Thyroid gland (tissue), 4 donors: ENCODE results near the gene ERC1. TPM values are rescaled to one million over a fixed set of nuclear protein-coding genes. Genes with fewer than 3 reads are reported as not detected.

Experiments used
- DNase-seq, 2 donors: peaks; one replicate each; pipeline ENCODE4 v3.0.0-alpha.2; 2019
- H3K27ac ChIP-seq, 3 donors: fragments of 200-600 bp; sonication (generic); 1 replicate in 2 of 3; 2 replicates in 1 of 3; pipeline ENCODE4 v1.5.1; 2016 to 2019; ENCODE audit warnings: mild to moderate bottlenecking in 1 of 3, moderate library complexity in 1 of 3
- H3K27me3 ChIP-seq: fragments of 200-600 bp; sonication (generic); one replicate; pipeline ENCODE4 v1.5.1; 2019
- H3K36me3 ChIP-seq, 2 donors: fragments of 200-600 bp; sonication (generic); one replicate each; pipeline ENCODE4 v1.5.1; 2016 to 2019
- H3K4me1 ChIP-seq, 2 donors: fragments of 200-600 bp; sonication (generic); one replicate each; pipeline ENCODE4 v1.5.1; 2017 to 2019
- H3K4me3 ChIP-seq, 3 donors: fragments of 200-600 bp; sonication (generic); replicated peaks in 1 of 3; 1 replicate in 2 of 3; 2 replicates in 1 of 3; pipeline ENCODE4 v1.5.1; 2016; ENCODE audit warnings: mild to moderate bottlenecking in 1 of 3
- H3K9me3 ChIP-seq: fragments of 200-600 bp; sonication (generic); one replicate; pipeline ENCODE4 v1.5.1; 2017
- POLR2A ChIP-seq, 2 donors: fragments of 450-650 bp; IDR thresholded peaks; one replicate each; pipeline ENCODE4 v1.6.1; 2017; ENCODE audit warnings: antibody characterized with exemption in 2 of 2, mild to moderate bottlenecking in 2 of 2, moderate library complexity in 1 of 2
- WGBS, 2 donors: methylation state at CpG; one replicate each; pipeline ENCODE4 v1.1.5; 2017; 5-methylcytosine and 5-hydroxymethylcytosine counted together
- intact Hi-C: fragments of 100-400 bp; cut with DNase I; formaldehyde crosslinking; loops from one replicate; pipeline ENCODE4 v1.15.1; 2023
- total RNA-seq, 4 donors: library from RNA; depleted of rRNA; stranded (reverse); fragments of >200 nt; gene quantifications; one replicate each; pipeline ENCODE4 v1.2.3, GENCODE V29; 2016
- TF ChIP-seq, protein P1 (sequence below), 6 experiments: fragments of 200-600 bp in 3 of 6; fragments of 450-650 bp in 3 of 6; sonication (generic) in 3 of 6; IDR thresholded peaks; one replicate each; pipeline ENCODE4 v1.5.1; 2016 to 2019; ENCODE audit warnings: antibody characterized with exemption in 6 of 6, mild to moderate bottlenecking in 2 of 6, inconsistent platforms in 1 of 6, moderate library complexity in 1 of 6

ERC1 gene
- total RNA-seq, 4 donors from 2014 or later: 39.8 to 84.2 (median 75.8) TPM

DNA sequence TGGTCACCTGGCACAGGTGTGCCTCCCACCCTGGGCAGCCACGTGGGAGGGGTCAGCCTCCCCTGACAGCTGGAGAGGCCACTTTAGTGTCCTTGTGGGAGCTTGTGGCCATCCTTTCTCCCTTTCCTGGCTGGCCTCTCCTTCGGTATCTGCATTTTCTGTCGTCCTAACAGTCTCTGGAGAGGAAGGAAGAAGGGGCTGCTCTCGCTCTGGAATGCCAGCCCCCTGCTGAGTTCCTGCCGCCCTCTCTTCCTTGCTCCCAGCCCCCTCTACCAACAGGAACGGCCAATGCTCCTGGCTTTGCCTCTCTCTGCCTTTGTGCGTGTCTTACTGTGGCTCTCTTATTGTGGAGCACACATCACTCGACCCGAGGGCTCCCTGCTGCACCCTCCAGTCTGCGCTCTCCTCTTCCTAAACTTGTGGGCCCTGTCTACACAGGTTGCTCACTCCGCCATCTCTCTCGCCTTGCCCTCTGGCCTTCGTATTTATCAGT is 532.6 kb downstream of the ERC1 start:
- H3K9me3 ChIP-seq: no peaks in the 10 kb centered on the region
- H3K4me1 ChIP-seq: peaks cover 3 to 13% of the 10 kb centered on the region in 2 donors
- H3K4me3 ChIP-seq: no peak overlapping the region
- TF ChIP-seq, protein P1, sequence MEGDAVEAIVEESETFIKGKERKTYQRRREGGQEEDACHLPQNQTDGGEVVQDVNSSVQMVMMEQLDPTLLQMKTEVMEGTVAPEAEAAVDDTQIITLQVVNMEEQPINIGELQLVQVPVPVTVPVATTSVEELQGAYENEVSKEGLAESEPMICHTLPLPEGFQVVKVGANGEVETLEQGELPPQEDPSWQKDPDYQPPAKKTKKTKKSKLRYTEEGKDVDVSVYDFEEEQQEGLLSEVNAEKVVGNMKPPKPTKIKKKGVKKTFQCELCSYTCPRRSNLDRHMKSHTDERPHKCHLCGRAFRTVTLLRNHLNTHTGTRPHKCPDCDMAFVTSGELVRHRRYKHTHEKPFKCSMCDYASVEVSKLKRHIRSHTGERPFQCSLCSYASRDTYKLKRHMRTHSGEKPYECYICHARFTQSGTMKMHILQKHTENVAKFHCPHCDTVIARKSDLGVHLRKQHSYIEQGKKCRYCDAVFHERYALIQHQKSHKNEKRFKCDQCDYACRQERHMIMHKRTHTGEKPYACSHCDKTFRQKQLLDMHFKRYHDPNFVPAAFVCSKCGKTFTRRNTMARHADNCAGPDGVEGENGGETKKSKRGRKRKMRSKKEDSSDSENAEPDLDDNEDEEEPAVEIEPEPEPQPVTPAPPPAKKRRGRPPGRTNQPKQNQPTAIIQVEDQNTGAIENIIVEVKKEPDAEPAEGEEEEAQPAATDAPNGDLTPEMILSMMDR (IDR thresholded peaks at IDR 0.05): no peak
- no peak for TF ChIP-seq POLR2A (IDR thresholded peaks at IDR 0.05)
- H3K27ac ChIP-seq: no peak overlapping the region
- no peaks in the 10 kb centered on the region for H3K27me3 ChIP-seq
- no peaks in the 10 kb centered on the region for H3K36me3 ChIP-seq
- WGBS, 2 donors: 56 to 57% methylated on average over 13 of the region's 13 CpGs
- no peak for DNase-seq
- intact Hi-C loops: no loop called here

DNA sequence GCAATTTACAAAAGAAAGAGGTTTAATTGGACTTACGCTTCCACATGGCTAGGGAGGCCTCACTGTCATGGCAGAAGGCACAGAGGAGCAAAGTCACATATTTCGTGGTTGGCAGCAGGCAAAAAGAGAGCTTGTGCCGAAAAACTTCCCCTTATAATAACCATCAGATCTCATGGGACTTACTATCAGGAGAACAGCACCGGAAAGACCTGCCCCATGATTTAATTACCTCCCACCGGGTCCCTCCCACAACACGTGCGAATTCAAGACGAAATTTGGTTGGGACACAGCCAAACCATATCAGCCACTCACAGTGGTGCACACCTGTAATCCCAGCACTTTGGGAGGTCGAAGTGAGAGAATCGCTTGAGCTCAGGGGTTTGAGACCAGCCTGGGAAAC is 534.8 kb downstream of the ERC1 start:
- H3K9me3 ChIP-seq: no peaks in the 10 kb centered on the region
- 83 to 88% methylated on average over 10 of the region's 10 CpGs for WGBS, 2 donors
- TF ChIP-seq, protein P1 (IDR thresholded peaks at IDR 0.05): no peak
- TF ChIP-seq POLR2A (IDR thresholded peaks at IDR 0.05): no peak
- H3K4me1 ChIP-seq: peaks cover 0 to 5% of the 10 kb centered on the region in 2 donors
- peaks cover 3% of the 10 kb centered on the region for H3K27me3 ChIP-seq
- no peak overlapping the region for H3K27ac ChIP-seq
- no peak for DNase-seq
- H3K4me3 ChIP-seq: no peak overlapping the region
- no peaks in the 10 kb centered on the region for H3K36me3 ChIP-seq
- intact Hi-C loops: no loop called here

DNA sequence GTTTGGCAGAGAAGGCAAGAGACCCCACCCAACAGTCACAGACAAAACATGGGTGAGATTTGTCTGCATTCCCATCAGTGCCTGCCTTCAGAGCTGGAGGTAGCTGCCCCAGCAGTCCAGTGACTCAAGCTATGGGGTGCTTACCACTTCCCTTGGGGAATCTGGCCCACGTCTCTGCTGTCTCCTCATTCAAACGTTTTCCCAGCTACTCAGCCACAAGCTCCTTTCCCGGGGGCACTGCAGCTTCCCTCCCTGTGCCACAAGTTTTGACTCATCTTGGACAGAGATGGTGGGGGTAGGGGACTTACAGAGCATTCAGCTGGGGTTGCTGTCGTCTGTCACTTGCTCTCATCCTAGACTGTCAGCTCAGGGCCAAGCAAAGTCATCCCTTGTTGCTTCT is 536.8 kb downstream of the ERC1 start:
- Histone ChIP-seq H3K9me3 (no peaks in the 10 kb centered on the region), H3K27me3 (peaks cover 3% of the 10 kb centered on the region), H3K4me1 (peaks cover 0 to 13% of the 10 kb centered on the region in 2 donors), H3K27ac (no peak overlapping the region), H3K4me3 (no peak overlapping the region), H3K36me3 (no peaks in the 10 kb centered on the region)
- TF ChIP-seq POLR2A (IDR thresholded peaks at IDR 0.05): no peak
- TF ChIP-seq, protein P1 (IDR thresholded peaks at IDR 0.05): no peak
- DNase-seq: no peak
- WGBS, 2 donors: 72% methylated on average over 4 of the region's 4 CpGs
- intact Hi-C loops: no loop called here

DNA sequence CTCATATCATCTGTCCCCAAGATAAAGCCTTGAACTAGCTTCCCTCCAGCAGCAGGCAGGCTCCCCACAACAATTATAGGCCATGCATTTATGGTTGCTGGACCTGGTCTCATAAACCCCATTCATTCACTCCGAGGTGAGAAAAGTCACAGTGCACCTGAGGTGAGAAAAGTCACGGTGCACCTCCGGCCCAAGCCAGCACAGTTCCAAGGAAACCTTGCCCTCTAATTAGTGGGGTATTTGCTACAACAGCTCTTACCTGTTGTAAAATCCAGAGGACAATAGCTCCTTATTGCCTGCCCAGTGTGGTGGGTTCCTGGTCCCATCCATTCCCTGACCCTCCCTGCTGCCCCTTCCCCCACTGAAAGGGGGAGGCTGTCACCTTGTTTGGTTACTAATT is 537.8 kb downstream of the ERC1 start:
- no peak for TF ChIP-seq POLR2A (IDR thresholded peaks at IDR 0.05)
- TF ChIP-seq, protein P1 (IDR thresholded peaks at IDR 0.05): no peak
- intact Hi-C loops: no loop called here

DNA sequence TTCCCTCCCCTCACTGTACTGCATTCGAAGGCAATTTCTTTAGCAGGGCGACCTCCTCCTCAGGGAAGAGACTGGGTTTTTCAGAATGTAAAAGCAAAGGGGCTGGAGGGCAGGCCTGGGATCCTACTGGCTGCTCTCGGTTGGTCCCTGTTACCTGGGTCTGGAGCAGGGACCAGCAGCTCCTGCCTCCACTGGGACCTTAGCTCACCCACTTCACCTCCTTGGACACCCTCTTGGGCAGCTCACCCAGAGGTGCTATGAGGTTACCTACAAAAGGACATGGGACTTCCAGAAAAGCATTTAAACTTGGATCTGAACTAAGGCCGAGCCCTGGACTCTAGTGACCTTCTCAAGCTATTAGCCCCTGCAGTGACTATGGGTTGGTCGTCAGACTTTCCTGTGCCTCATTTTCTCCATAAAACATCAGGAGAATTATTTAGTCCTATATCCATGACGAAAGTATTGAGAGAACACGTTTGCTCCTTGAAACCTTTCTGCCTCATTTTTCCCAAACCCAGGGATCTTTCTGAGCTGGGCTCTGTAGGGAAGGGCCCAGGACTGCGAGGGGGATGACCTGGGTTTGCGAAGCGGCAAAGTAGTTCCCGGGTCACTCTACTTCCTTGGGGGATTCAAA is 538.3 kb downstream of the ERC1 start:
- H3K27me3 ChIP-seq: peaks cover 3% of the 10 kb centered on the region
- 73 to 84% methylated on average over 11 of the region's 11 CpGs for WGBS, 2 donors
- intact Hi-C loops: no loop called here

More for the DNA sequence above, 537.8 kb downstream of the ERC1 start:
- WGBS, 2 donors: 95 to 100% methylated on average over 3 of the region's 3 CpGs
- no peak for DNase-seq
- H3K27me3 ChIP-seq: peaks cover 3% of the 10 kb centered on the region
- no peak overlapping the region for H3K4me3 ChIP-seq
- H3K9me3 ChIP-seq: no peaks in the 10 kb centered on the region
- H3K36me3 ChIP-seq: no peaks in the 10 kb centered on the region
- H3K4me1 ChIP-seq: peaks cover 0 to 13% of the 10 kb centered on the region in 2 donors
- H3K27ac ChIP-seq: no peak overlapping the region

More for the DNA sequence above, 538.3 kb downstream of the ERC1 start:
- TF ChIP-seq, protein P1 (IDR thresholded peaks at IDR 0.05): no peak
- TF ChIP-seq POLR2A (IDR thresholded peaks at IDR 0.05): no peak
- Histone ChIP-seq H3K4me3 (peak overlapping the region in 1 of 3 donors; percentile 31), H3K27ac (no peak overlapping the region), H3K4me1 (peaks cover 0 to 13% of the 10 kb centered on the region in 2 donors), H3K9me3 (no peaks in the 10 kb centered on the region), H3K36me3 (no peaks in the 10 kb centered on the region)
- DNase-seq: no peak
